SK-N-SH (cell line): Measurements from ENCODE around the gene MUCL1. TPM values are rescaled to one million over a fixed set of nuclear protein-coding genes. Genes with fewer than 3 reads are reported as not detected.

Source experiments
- CTCF ChIA-PET: fragments of 300-600, 350-600 bp; formaldehyde crosslinking; extraction: SDS; loops from one replicate; lab custom pipeline; 2021; lab: Yijun Ruan, JAX
- POLR2A ChIA-PET: fragments of 350-600 bp; sonication (Branson Sonifier 250); formaldehyde crosslinking; extraction: SDS; loops from one replicate; lab custom pipeline; 2020; ENCODE audit warnings: antibody characterized with exemption, inconsistent platforms; lab: Yijun Ruan, JAX
- DNase-seq: peaks from one replicate; pipeline ENCODE4 v3.0.0; 2012
- H2AFZ ChIP-seq: fragments of 200-600 bp; sonication (generic); 2 replicates; pipeline ENCODE4 v1.8.1; 2016; ENCODE audit warnings: antibody characterized with exemption, mild to moderate bottlenecking, low read depth
- H3F3A ChIP-seq: fragments of 200-600 bp; sonication (generic); replicated peaks from 2 replicates; pipeline ENCODE3; 2016; ENCODE audit warnings: antibody characterized with exemption, mild to moderate bottlenecking; ENCODE audit not compliant: insufficient read depth
- H3K27ac ChIP-seq, 2 experiments: fragments of 200-500 bp in 1 of 2; fragments of 200-600 bp in 1 of 2; sonication (Bioruptor generic) in 1 of 2; sonication (generic), shearing (Covaris generic) in 1 of 2; 2 replicates each; pipeline versions ENCODE4 v1.5.1 to v1.6.1; 2014 to 2016; ENCODE audit warnings: low read depth in 2 of 2, inconsistent platforms in 1 of 2, low read length in 1 of 2, mild to moderate bottlenecking in 1 of 2, mixed read lengths in 1 of 2
- H3K27me3 ChIP-seq: fragments of 200-600 bp; sonication (generic), shearing (Covaris generic); 2 replicates; pipeline ENCODE4 v1.6.1; 2016; ENCODE audit warnings: mixed run types; ENCODE audit not compliant: insufficient read depth
- H3K36me3 ChIP-seq, 2 experiments: fragments of 200-500 bp in 1 of 2; fragments of 200-600 bp in 1 of 2; sonication (Bioruptor generic) in 1 of 2; sonication (generic) in 1 of 2; replicated peaks in 1 of 2; 2 replicates each; pipeline versions ENCODE3 to v1.5.1; 2014 to 2016; ENCODE audit warnings: low read length in 1 of 2, mild to moderate bottlenecking in 1 of 2; ENCODE audit not compliant: insufficient read depth in 2 of 2, control insufficient read depth in 1 of 2
- H3K4me1 ChIP-seq, 2 experiments: fragments of 200-500 bp in 1 of 2; fragments of 200-600 bp in 1 of 2; sonication (Bioruptor generic) in 1 of 2; sonication (generic), shearing (Covaris generic) in 1 of 2; 2 replicates each; pipeline versions ENCODE4 v1.5.1 to v1.6.1; 2014 to 2016; ENCODE audit warnings: low read depth in 1 of 2, low read length in 1 of 2, mixed run types in 1 of 2; ENCODE audit not compliant: insufficient read depth in 2 of 2, control insufficient read depth in 1 of 2
- H3K4me2 ChIP-seq: fragments of 200-600 bp; sonication (generic), shearing (Covaris generic); 2 replicates; pipeline ENCODE4 v1.6.1; 2017; ENCODE audit warnings: mixed run types
- H3K4me3 ChIP-seq, 2 experiments: fragments of 200-500 bp in 1 of 2; fragments of 200-600 bp in 1 of 2; sonication (Bioruptor generic) in 1 of 2; sonication (generic), shearing (Covaris generic) in 1 of 2; 2 replicates each; pipeline versions ENCODE4 v1.5.1 to v1.8.1; 2014 to 2016; ENCODE audit warnings: low read depth in 2 of 2, inconsistent platforms in 1 of 2, low read length in 1 of 2, mild to moderate bottlenecking in 1 of 2, mixed read lengths in 1 of 2, moderate library complexity in 1 of 2
- H3K79me2 ChIP-seq: fragments of 200-600 bp; sonication (generic); 2 replicates; pipeline ENCODE4 v1.8.1; 2017; ENCODE audit warnings: mild to moderate bottlenecking; ENCODE audit not compliant: insufficient read depth
- H3K9ac ChIP-seq: fragments of 200-600 bp; sonication (generic); 2 replicates; pipeline ENCODE4 v1.6.1; 2017; ENCODE audit warnings: mixed run types
- H3K9me2 ChIP-seq: fragments of 200-600 bp; sonication (generic); 2 replicates; pipeline ENCODE4 v1.6.1; 2017; ENCODE audit warnings: mixed run types
- H3K9me3 ChIP-seq: fragments of 200-600 bp; sonication (generic); 2 replicates; pipeline ENCODE4 v1.6.1; 2017; ENCODE audit warnings: mixed run types, mild to moderate bottlenecking, moderate library complexity
- H4K20me1 ChIP-seq: fragments of 200-600 bp; sonication (generic); 2 replicates; pipeline ENCODE4 v1.6.1; 2017; ENCODE audit warnings: mild to moderate bottlenecking, mixed run types; ENCODE audit not compliant: insufficient read depth
- CTCF ChIP-seq: fragments of 200-600 bp; sonication (generic); IDR thresholded peaks from 2 replicates; pipeline ENCODE4 v1.6.1; 2017; ENCODE audit warnings: antibody characterized with exemption, mild to moderate bottlenecking, moderate library complexity
- EP300 ChIP-seq, 2 experiments: IDR thresholded peaks; 2 replicates each; pipeline versions ENCODE4 v1.4.0 to v1.6.1; 2012; ENCODE audit warnings: borderline replicate concordance in 1 of 2, low read depth in 1 of 2, low read length in 1 of 2
- MXI1 ChIP-seq: IDR thresholded peaks from 2 replicates; pipeline ENCODE4 v1.6.1; 2012; ENCODE audit warnings: mild to moderate bottlenecking, low read depth, low read length, improper control_type of control experiment
- RAD21 ChIP-seq: IDR thresholded peaks from 2 replicates; pipeline ENCODE4 v1.6.1; 2012; ENCODE audit warnings: mild to moderate bottlenecking, low read length
- RCOR1 ChIP-seq: fragments of 150-350 bp; IDR thresholded peaks from 2 replicates; pipeline ENCODE4 v1.6.1; 2017; ENCODE audit warnings: antibody characterized with exemption, low read length
- SMC3 ChIP-seq: IDR thresholded peaks from 2 replicates; pipeline ENCODE4 v1.6.1; 2012; ENCODE audit warnings: low read depth, low read length, improper control_type of control experiment
- USF2 ChIP-seq: fragments of 150-350 bp; IDR thresholded peaks from 2 replicates; pipeline ENCODE4 v1.6.1; 2017; ENCODE audit warnings: antibody characterized with exemption, low read length, low read depth, borderline replicate concordance
- YY1 ChIP-seq: IDR thresholded peaks from 2 replicates; pipeline ENCODE4 v1.4.0; 2012; ENCODE audit warnings: low read depth, mild to moderate bottlenecking
- WGBS: methylation state at CpG from one replicate; pipeline ENCODE4 v1.1.6; 2017; ENCODE audit warnings: low lambda C conversion rate; 5-methylcytosine and 5-hydroxymethylcytosine counted together
- polyA plus RNA-seq, 3 experiments: library from polyadenylated mRNA; depleted of rRNA; stranded (reverse); fragments of >200 nt; gene quantifications; 2 replicates each; pipeline ENCODE4 v1.2.3, GENCODE V29; 2012

Gene MUCL1
- polyA plus RNA-seq (2012; rRNA removed) = not detected in 2 replicates
- not detected in 2 replicates for polyA plus RNA-seq (2012; cell fraction: cytosol; rRNA removed)
- not detected in 2 replicates for polyA plus RNA-seq (2012; cell fraction: nucleus; rRNA removed)

GRCh38 chr12:54853933-54854538 is at the start of gene MUCL1:
MUCL1 (plus strand) TSS chr12:54854516; CDS start chr12:54854583, 67 bp downstream.
- Histone ChIP-seq H4K20me1 (no peaks in the 10 kb centered on the region), H3K27me3 (no peaks in the 10 kb centered on the region), H3K9me2 (no peaks in the 10 kb centered on the region), H3K79me2 (no peaks in the 10 kb centered on the region), H3K27ac (no peak within 1 kb of the TSS), H3F3A (no peaks in the 10 kb centered on the region), H3K9ac (no peak within 1 kb of the TSS), H3K4me2 (no peak within 1 kb of the TSS), H3K9me3 (no peaks in the 10 kb centered on the region), H3K36me3 (no peaks in the 10 kb centered on the region), H3K4me1 (no peaks in the 10 kb centered on the region), H2AFZ (no peak within 1 kb of the TSS), H3K4me3 (no peak within 1 kb of the TSS; a peak in 1 of 4 replicates)
- TF ChIP-seq RAD21 (peak; percentile 57), CTCF (peak; percentile 78), SMC3 (peak; percentile 46; the same call in 1 of the 2 replicates), RCOR1 (no peak)
- WGBS = 2% methylated on average over 6 of the region's 6 CpGs
- ChIA-PET POLR2A (no interaction called here), CTCF (interaction anchor here (0.6 to 1.8 kb wide), 6 partner anchors 9 to 152 kb away, joined by 3 to 5 read pairs (median 3); no protein-coding TSS in a partner anchor)
- peak; percentile 39 for DNase-seq

- no peak for DNase-seq
- no peaks in the 10 kb centered on the region for H3K9me3 ChIP-seq
- whole genome bisulfite sequencing = 14% methylated on average over 3 of the region's 3 CpGs
- ChIA-PET CTCF (no interaction called here), POLR2A (no interaction called here)
- H4K20me1 ChIP-seq = no peaks in the 10 kb centered on the region
- no peaks in the 10 kb centered on the region for H3K9me2 ChIP-seq
- no peak overlapping the region for H3K27ac ChIP-seq
- H3F3A ChIP-seq = no peaks in the 10 kb centered on the region
- no peaks in the 10 kb centered on the region for H3K4me1 ChIP-seq
- H3K9ac ChIP-seq = no peak overlapping the region
- H3K36me3 ChIP-seq = no peaks in the 10 kb centered on the region
- no peaks in the 10 kb centered on the region for H3K27me3 ChIP-seq
- no peak overlapping the region for H2AFZ ChIP-seq
- TF ChIP-seq YY1 (no peak), USF2 (no peak), MXI1 (no peak), EP300 (IDR thresholded peaks at IDR 0.05; ENCODE audit: borderline replicate concordance in 1 of 2, low read depth in 1 of 2, low read length in 1 of 2) (no peak)
- no peaks in the 10 kb centered on the region for H3K79me2 ChIP-seq
- no peak overlapping the region for H3K4me3 ChIP-seq
- no peak overlapping the region for H3K4me2 ChIP-seq
Measured at GRCh38 chr12:54821676-54822075, 32.6 kb upstream of the MUCL1 start.
